Stimulated activated CD4-positive, alpha-beta T cell treated with anti-CD3 and anti-CD28 coated beads, Interleukin-1b, Interleukin-23, amount 100 ng/mL, for 4 hours (primary cell): Measurements from ENCODE around the gene FHOD3.

ENCODE experiments used
- DNase-seq, 2 donors: peaks; one replicate each; pipeline ENCODE4 v3.0.0-alpha.2; 2020; ENCODE audit warnings: low read depth in 2 of 2

Gene FHOD3

GRCh38 chr18:36296650-36297416 lies 680 bp upstream of the FHOD3 start:
- no peak for DNase-seq

DNA sequence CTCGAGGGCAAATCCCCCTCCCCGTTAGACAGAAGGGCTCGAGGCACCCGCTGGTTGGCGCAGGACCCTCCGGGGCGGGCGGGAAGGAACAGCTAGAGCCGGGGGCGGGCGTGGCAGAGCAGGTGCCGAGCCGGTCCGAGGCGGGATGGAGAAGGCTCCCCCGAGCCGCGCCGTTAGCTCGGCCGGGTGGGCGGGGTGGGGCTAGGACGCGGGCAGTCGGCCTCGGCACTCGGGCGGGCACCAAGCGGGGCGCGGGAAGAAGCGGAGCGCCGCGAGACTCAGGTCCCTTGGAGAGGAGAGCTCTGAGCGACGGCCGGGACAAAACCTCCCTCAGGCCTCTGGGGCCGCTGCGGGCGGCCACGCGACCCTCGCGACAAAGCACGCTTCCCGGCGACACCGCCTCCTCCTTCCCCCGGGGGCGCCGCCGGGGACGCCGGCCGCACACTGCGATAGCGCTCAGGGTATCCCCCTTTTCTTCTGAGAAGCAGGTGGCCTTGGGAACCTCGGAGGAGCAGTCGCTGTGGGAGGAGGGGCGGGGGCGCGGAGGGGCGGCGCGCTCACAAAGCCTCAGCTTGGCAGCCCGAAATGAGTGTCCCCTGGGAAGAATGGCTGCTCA lies 721 bp downstream of the FHOD3 start:
- no peak for DNase-seq

- DNase-seq = no peak
Measured at GRCh38 chr18:36299015-36299414, 1.5 kb downstream of the FHOD3 start.

DNA sequence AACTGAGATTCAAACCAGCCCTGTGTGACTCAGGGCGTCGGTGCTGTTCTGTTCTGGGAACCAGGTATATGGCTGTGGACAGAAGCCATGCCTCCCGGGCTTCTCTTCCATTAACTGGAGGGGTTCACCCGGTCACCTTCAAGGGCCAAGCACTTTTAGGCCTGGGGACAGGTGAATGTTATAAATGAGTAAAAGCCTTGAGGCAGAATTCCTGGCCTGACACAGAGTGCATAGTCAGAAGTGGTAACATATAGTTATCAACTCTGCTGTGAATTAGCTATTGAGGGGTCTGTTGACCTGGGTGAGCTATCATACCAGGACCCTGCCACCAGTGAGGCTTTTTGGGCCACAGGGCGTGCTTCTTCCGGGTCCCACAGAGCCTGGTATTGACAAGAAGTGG lies 2.7 kb downstream of the FHOD3 start:
- DNase-seq = no peak

GRCh38 chr18:36301884-36302283 lies 4.4 kb downstream of the FHOD3 start:
- no peak for DNase-seq

- no peak for DNase-seq
Measured at GRCh38 chr18:36302676-36303075, 5.2 kb downstream of the FHOD3 start.

GRCh38 chr18:36303211-36303844 lies 5.8 kb downstream of the FHOD3 start:
- DNase-seq = no peak

DNA sequence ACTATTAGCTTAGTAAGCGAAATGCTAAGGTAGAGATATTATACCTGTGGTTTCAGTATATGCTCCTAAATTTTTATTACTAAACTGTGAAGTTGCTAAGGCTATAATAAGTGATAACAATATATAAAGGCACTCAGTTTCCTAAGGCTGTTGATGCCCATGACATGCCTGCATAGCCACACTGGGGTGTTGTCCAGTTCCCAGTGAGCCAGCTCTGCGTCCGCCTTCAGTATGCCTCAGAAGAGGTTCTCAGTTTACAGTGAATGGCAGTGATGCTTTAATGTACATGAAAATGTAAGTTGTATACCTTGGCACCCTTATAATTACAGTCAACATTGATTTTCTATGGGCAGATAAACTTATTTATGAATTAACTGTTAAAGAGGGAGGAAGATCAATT lies 7.2 kb downstream of the FHOD3 start:
- no peak for DNase-seq

GRCh38 chr18:36305375-36305774 lies 7.9 kb downstream of the FHOD3 start:
- no peak for DNase-seq

- no peak for DNase-seq
Measured at GRCh38 chr18:36307513-36307912, 10.0 kb downstream of the FHOD3 start.

DNA sequence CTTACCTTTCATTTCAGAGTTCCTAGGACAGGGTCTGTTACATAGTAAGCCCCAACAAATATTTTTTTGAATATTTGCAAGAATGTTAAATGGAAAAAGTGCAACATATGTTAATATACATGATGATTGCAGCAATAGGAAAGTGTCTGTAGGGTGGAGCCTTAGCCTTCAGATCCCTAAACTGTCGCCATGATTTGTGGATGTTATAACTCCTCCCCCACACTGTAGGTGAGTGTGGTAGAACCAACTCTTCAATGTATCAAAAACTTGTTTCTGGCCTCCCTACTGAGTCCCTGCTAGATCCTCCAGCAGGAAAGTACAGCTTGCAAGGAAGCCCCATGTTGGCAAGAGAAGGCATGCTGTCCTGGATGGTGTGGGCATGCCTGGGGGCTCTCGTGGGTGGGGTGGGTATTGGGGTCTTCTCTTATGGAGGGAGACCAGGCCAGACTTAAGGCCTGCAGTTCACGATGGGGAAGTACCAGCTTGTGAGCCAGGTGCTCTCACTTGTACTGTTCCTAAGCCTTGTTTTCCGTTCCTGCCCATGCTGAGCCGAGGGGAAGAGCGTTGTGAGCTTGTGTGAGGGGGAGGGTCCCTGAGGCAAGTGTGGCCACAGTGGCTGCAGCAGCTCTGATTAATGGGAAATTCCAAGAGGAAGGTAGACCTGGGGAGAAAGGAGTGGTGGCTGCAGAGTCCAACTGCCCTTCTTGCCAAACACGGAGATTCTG lies 11.4 kb downstream of the FHOD3 start:
- DNase-seq = no peak

DNA sequence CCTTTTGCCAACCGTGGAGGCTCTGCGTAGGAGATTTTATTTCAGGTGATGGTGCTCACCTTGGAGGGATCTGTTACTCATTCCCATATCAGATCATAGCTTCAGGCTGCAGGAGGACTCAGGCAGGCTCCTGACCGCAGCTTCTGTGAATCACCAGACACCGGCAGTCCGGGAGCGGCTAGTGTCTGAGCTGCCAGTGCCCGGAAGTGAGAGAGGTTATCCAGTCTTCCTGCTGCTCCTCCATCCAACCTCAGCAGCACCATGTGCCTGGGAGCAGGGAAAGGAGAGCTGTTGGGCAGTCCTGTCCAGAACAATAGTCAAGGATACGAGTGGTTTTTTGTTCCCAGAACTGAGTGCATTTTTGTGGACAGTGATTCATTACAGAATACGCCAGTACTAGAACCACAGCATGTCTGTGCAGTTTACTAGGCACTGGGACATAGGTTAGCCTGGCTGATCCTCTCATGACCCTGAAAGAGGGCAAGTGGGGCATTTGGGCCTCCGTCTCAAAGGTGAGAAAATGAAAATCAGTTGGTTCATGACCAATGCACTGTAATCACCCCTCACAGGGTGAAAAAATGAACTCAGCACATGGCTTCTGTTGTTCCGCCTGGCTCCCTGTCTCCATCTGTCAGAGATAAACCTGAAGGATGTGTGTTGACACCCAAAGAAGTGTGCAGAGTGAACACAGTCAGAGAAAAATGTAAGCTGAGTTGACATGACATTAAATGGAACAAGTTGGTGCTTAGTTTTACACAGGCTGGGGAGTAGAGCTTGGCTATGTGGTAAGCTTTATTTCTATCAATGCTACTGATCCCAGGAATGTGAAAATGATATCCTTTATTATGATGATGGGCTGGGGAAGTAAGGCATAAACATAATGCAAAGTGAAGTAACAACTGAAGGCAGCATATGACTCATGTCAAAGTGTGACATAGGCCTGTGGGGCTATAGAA lies 12.2 kb downstream of the FHOD3 start:
- no peak for DNase-seq

DNA sequence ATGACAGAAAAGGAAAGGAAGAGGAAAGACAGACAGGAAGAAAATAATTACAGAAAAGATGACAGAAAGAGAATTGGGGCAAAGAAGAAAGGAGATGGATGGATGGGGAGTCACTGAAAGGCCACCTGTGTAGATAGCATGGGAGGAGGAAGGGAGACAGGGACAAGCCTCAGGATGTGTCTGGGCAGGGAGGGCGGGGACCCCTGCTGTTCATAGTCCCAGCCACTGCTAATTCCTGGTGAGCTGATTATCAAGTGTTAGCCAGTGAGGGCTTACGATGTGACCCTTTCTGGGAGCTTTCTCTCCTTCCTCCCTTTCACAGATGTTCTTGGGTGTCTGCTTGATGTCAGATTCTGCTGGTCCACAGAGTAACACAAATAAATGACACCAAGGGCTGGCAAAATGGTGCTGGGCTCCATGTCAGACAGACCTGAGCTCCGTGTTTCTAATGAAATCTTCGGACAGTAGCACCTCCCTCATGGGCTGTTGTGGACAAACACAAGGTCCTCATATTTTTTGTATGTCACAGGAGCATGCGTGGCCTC lies 13.6 kb downstream of the FHOD3 start:
- no peak for DNase-seq

DNA sequence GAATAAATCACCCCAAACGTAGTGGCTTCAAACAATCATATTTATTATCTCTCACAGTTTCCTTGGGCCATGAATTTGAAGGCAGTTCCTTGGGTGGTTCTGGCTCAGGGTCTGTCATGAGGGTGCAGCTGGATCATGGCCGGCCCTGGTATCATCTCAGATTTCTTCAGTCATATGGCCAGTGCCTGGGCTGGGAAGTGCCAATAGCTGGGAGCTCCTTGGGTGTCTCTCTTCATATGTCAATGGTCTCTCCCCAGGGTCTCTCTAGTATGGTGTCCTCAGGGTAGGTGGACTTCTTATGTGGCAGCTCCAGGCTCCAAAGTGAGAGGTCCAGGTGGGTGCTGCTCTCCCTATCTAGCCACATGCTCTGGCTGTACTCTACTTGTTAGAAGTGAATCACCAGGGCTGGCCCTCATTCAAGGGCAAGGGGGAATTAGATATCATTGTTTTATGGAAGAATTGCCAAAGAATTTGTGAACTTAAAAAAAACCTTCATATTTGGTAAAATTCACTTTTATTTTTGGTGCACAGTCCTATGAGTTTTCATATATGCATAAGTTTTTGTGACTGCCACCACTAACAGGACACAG lies 15.4 kb downstream of the FHOD3 start:
- DNase-seq = no peak

DNA sequence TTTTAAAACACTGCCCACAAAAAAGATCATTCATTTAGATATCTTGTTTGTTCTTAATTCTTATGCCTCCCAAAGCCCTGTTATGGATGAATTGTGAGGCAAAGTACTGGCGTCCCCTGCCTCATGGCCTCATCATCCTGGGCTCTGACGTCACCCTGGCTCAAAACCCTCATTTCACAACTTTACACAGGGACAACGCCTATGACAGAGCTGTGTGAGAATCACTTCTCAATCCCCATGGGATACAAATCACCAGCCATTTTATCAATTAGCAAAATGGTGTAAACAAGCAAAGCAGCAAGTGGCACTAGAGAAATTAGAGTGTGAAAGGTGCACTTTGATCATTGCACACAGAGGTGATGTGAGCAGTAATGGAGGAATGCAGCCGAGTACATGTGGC lies 16.6 kb downstream of the FHOD3 start:
- no peak for DNase-seq

GRCh38 chr18:36314754-36315153 lies 17.2 kb downstream of the FHOD3 start:
- DNase-seq = no peak

- DNase-seq = no peak
Measured at GRCh38 chr18:36315736-36316135, 18.2 kb downstream of the FHOD3 start.

DNA sequence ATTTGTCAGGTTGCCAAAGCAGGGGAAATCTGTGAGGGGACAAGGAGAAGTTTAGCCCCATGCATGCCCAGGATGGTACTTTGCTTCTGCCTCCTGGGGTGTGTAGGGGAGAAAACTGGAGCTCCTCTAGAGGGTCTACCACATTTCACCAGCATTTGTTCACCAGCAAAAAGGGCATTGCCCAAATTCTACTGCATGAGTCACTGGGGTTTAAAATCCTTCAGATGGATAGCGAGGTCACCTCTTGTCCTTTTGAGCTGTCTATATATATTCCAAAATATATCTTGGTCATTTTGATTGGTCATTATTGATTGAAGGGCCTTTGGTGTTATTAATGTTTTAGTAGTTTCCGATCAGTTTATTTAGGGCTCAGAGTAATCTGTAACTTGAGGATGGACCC lies 18.7 kb downstream of the FHOD3 start:
- DNase-seq = no peak

- DNase-seq = no peak
Measured at GRCh38 chr18:36321658-36322407, 24.3 kb downstream of the FHOD3 start.

DNA sequence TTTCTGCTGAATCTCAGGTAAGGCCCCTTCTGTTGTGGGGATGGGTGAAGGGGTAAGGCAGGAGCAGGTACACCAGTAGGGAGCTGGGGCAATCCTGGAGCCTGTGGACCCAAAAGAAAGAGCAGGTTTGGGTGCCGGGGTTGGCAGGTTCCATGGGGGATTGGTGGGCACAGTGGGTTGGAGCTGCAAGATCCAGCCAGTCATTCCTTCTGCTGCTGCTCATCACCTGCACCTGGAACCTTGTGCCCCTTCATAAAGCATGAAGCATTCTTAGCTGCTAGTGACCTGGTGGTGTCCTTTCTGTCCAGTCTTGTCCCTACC lies 24.9 kb downstream of the FHOD3 start:
- DNase-seq = no peak
